ENCODE data around the gene GPATCH2L. TPM values are rescaled to one million over a fixed set of nuclear protein-coding genes. Genes with fewer than 3 reads are reported as not detected.

Gene GPATCH2L
- total RNA-seq, 1 experiment from 2014 or later, result 71.8 TPM

DNA sequence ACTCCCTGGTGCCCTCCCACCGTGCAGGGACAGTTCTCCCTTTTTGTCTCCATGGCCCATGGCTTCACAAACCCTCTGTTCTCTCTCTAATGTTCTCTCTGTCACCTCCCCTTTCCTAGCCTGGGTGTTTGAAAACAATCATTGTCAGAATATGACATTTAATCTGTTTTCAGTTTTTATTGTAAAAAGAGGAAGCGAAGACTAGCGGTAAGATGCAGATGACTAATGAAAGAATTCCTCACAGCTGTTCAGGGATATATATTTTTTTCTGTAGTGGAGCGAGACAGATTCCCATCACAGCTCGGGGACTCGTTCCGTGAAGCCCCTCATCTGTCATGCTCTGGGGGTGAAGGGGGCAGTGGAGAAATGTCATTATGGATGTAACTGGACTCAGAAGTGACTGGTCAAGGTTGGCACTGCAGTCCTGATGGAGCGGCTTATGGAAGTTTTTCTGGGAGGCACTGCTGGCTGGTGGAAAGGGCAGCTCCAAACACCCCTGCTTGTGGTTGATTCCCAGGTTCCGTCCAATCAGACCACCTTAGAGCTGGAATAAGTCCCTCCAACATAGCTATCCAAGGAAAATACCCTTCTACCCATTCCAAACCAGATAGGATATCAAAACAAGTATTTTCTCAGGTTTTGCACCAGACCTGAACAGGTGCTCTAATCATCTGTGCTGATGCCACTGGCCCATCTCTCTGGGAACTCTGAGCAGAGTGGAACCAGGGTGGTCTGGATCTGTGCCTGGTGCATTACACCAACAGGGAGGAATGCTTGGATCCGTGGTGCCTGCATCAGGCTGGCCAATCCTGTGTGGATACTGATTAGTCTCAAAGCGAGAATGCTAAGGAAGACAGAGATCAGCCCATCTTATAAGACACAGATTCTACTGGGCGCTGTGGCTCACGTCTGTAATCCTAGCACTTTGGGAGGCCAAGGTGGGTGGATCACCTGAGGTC is 84.7 kb downstream of the GPATCH2L start:
- H3K79me2 ChIP-seq (ENCODE audit: low read length), result no peaks in the 10 kb centered on the region
- no peaks in the 10 kb centered on the region for H3K36me3 ChIP-seq (ENCODE audit: insufficient read depth, low read length)
- H4K20me1 ChIP-seq (ENCODE audit: insufficient read depth, low read depth, low read length), result no peaks in the 10 kb centered on the region
- no peak overlapping the region for H3K9ac ChIP-seq (ENCODE audit: low read length)
- no peaks in the 10 kb centered on the region for H3K9me3 ChIP-seq (ENCODE audit: low read length)
- no peak overlapping the region for H3K27ac ChIP-seq (ENCODE audit: low read length)
- H3K27me3 ChIP-seq (ENCODE audit: low read length), result no peaks in the 10 kb centered on the region; the same call in 1 of the 2 replicates
- no peaks in the 10 kb centered on the region for H3K4me1 ChIP-seq (ENCODE audit: low read length)
- H3K4me2 ChIP-seq (ENCODE audit: low read depth, low read length, poor library complexity, severe bottlenecking), result no peak overlapping the region
- no peak for DNase-seq
- no peaks in the 10 kb centered on the region for H3K9me2 ChIP-seq (replicated peaks; ENCODE audit: insufficient read depth, low read length)
- no peak overlapping the region for H3K4me3 ChIP-seq (ENCODE audit: low read length)
- H2AFZ ChIP-seq (ENCODE audit: low read length), result no peak overlapping the region

DNA sequence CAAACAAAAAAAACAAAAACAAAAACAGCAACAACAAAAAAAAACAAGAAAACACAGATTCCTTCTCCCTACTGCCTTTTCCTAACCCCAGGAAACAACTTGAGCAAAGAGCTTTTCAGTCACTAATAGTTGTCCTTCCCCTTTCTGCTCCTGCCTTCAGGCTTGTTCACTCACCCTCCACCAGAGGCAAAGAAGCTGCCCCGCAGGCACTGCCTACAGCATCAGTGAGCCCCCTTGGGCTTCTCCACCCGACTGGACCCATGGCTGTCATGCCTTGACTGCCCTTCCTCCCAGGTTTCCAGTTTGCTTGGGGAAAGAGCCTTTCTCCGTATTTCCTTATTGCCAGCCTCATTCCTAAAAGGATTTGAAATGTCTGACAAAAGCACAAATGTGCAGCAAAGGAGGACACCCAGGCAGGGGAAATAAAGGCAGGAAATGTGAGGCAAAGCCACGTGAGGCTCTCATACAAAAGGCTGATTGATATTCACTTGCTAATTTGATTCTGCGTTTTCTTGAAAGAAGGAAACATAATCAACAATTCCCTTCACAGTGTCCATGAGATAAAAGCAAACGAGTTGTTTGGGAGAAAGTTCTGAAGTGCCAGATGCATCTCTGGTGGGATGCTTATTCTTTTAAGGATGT is 85.7 kb downstream of the GPATCH2L start:
- H2AFZ ChIP-seq (ENCODE audit: low read length), result no peak overlapping the region
- no peak overlapping the region for H3K9ac ChIP-seq (ENCODE audit: low read length)
- no peak overlapping the region for H3K4me2 ChIP-seq (ENCODE audit: low read depth, low read length, poor library complexity, severe bottlenecking)
- no peak overlapping the region for H3K4me3 ChIP-seq (ENCODE audit: low read length)
- no peaks in the 10 kb centered on the region for H3K4me1 ChIP-seq (ENCODE audit: low read length)
- no peaks in the 10 kb centered on the region; the same call in 1 of the 2 replicates for H3K27me3 ChIP-seq (ENCODE audit: low read length)
- no peaks in the 10 kb centered on the region for H4K20me1 ChIP-seq (ENCODE audit: insufficient read depth, low read depth, low read length)
- no peaks in the 10 kb centered on the region for H3K9me2 ChIP-seq (replicated peaks; ENCODE audit: insufficient read depth, low read length)
- DNase-seq, result no peak
- H3K36me3 ChIP-seq (ENCODE audit: insufficient read depth, low read length), result no peaks in the 10 kb centered on the region
- H3K27ac ChIP-seq (ENCODE audit: low read length), result no peak overlapping the region
- H3K79me2 ChIP-seq (ENCODE audit: low read length), result no peaks in the 10 kb centered on the region
- no peaks in the 10 kb centered on the region for H3K9me3 ChIP-seq (ENCODE audit: low read length)

DNA sequence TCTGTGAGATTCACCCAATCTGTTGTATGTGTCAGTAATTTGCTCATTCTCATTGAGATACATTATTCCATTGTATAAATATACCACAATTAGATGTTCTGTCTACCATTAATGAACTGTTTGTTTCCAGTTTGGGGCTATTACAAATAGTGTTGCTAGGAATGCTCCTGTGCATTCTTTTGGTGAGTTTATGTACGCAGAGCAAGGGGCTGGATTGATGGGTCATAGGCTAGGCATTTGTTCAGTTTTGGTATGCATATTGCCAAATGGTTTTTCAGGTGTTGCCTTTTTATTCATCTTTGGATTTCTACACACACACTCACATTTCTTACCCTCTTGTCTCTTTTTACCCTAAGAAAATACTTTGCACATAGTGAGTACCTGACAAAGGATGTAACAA is 93.4 kb downstream of the GPATCH2L start:
- H4K20me1 ChIP-seq (ENCODE audit: insufficient read depth, low read depth, low read length), result no peaks in the 10 kb centered on the region
- no peak overlapping the region for H3K9ac ChIP-seq (ENCODE audit: low read length)
- H3K27ac ChIP-seq (ENCODE audit: low read length), result no peak overlapping the region
- no peak overlapping the region for H2AFZ ChIP-seq (ENCODE audit: low read length)
- H3K4me1 ChIP-seq (ENCODE audit: low read length), result no peaks in the 10 kb centered on the region
- no peaks in the 10 kb centered on the region for H3K9me3 ChIP-seq (ENCODE audit: low read length)
- H3K4me3 ChIP-seq (ENCODE audit: low read length), result no peak overlapping the region
- H3K27me3 ChIP-seq (ENCODE audit: low read length), result no peaks in the 10 kb centered on the region
- no peaks in the 10 kb centered on the region for H3K79me2 ChIP-seq (ENCODE audit: low read length)
- H3K4me2 ChIP-seq (ENCODE audit: low read depth, low read length, poor library complexity, severe bottlenecking), result no peak overlapping the region
- H3K9me2 ChIP-seq (replicated peaks; ENCODE audit: insufficient read depth, low read length), result no peaks in the 10 kb centered on the region
- no peak for DNase-seq
- H3K36me3 ChIP-seq (ENCODE audit: insufficient read depth, low read length), result no peaks in the 10 kb centered on the region

DNA sequence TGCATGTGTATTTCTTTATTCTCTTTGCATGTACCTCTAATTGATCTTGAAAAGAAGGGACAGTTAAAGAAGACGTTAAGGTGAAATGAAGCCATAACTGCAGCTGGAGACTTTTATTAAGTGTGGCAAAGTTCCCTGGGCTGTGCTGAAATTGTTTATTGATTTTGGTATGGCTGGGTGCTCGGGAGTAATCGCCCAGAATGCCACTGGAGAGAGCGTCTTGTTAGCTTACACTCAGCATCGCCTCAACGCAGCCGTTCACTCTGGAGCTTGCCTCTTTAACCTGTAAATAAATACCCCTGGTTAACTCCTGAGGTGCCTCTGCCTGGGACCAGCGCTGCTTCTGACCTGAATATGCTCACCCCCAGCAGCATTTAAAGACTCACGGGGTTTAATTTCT is 98.6 kb downstream of the GPATCH2L start:
- Histone ChIP-seq H2AFZ (ENCODE audit: low read length) (no peak overlapping the region), H3K36me3 (ENCODE audit: insufficient read depth, low read length) (no peaks in the 10 kb centered on the region), H3K9ac (ENCODE audit: low read length) (no peak overlapping the region), H3K79me2 (ENCODE audit: low read length) (no peaks in the 10 kb centered on the region), H4K20me1 (ENCODE audit: insufficient read depth, low read depth, low read length) (no peaks in the 10 kb centered on the region), H3K4me1 (ENCODE audit: low read length) (no peaks in the 10 kb centered on the region), H3K4me2 (ENCODE audit: low read depth, low read length, poor library complexity, severe bottlenecking) (no peak overlapping the region), H3K9me3 (ENCODE audit: low read length) (no peaks in the 10 kb centered on the region), H3K9me2 (replicated peaks; ENCODE audit: insufficient read depth, low read length) (no peaks in the 10 kb centered on the region), H3K27ac (ENCODE audit: low read length) (no peak overlapping the region), H3K4me3 (ENCODE audit: low read length) (no peak overlapping the region), H3K27me3 (ENCODE audit: low read length) (no peaks in the 10 kb centered on the region)
- no peak for DNase-seq

DNA sequence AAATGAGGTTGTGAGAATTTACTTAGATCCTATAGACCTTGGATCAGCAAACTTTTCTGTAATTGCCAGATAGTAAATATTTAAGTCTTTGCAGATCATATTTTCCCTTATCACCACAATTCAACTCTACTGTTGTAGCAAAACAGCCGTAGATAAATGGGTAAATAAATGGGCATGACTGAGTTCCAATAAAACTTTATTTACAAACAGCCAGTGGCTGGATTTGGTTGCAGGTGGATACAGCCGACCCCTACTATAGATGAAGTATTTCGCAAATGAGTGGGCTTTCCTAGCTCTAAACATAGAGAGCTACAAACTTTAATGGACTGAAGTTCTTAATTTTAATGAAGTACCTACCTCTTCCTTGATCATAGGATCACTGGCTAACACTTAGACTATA is 100.7 kb downstream of the GPATCH2L start:
- no peaks in the 10 kb centered on the region for H3K9me2 ChIP-seq (replicated peaks; ENCODE audit: insufficient read depth, low read length)
- no peaks in the 10 kb centered on the region for H3K4me1 ChIP-seq (ENCODE audit: low read length)
- no peaks in the 10 kb centered on the region for H3K9me3 ChIP-seq (ENCODE audit: low read length)
- no peaks in the 10 kb centered on the region for H3K36me3 ChIP-seq (ENCODE audit: insufficient read depth, low read length)
- no peaks in the 10 kb centered on the region for H4K20me1 ChIP-seq (ENCODE audit: insufficient read depth, low read depth, low read length)
- H3K4me3 ChIP-seq (ENCODE audit: low read length), result no peak overlapping the region
- no peak for DNase-seq
- no peak overlapping the region for H3K4me2 ChIP-seq (ENCODE audit: low read depth, low read length, poor library complexity, severe bottlenecking)
- no peak overlapping the region for H2AFZ ChIP-seq (ENCODE audit: low read length)
- no peaks in the 10 kb centered on the region for H3K79me2 ChIP-seq (ENCODE audit: low read length)
- no peak overlapping the region for H3K9ac ChIP-seq (ENCODE audit: low read length)
- no peaks in the 10 kb centered on the region for H3K27me3 ChIP-seq (ENCODE audit: low read length)
- H3K27ac ChIP-seq (ENCODE audit: low read length), result no peak overlapping the region

DNA sequence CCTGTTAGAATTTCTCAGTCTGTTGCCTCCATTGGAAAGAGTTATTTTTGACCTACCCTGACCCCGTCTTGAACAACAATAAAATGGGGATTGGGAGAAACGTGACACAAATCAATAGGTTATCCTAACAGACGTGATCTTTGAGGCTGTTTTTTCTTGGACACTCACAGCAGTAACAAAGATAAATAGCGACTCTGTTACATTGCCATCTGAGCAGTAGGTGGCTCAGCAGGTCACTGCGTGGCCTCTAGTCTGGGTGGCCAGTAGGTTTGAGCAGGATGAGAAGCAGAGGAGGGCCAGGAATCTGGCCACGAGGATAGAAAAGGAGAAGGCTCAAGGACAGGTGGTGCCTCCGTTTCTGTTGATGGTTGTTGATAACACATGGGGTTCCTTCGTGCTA is 101.4 kb downstream of the GPATCH2L start:
- H3K4me1 ChIP-seq (ENCODE audit: low read length), result no peaks in the 10 kb centered on the region
- no peaks in the 10 kb centered on the region for H3K9me3 ChIP-seq (ENCODE audit: low read length)
- no peaks in the 10 kb centered on the region for H3K27me3 ChIP-seq (ENCODE audit: low read length)
- no peak for DNase-seq
- no peaks in the 10 kb centered on the region for H3K79me2 ChIP-seq (ENCODE audit: low read length)
- no peaks in the 10 kb centered on the region for H3K9me2 ChIP-seq (replicated peaks; ENCODE audit: insufficient read depth, low read length)
- no peak overlapping the region for H3K4me2 ChIP-seq (ENCODE audit: low read depth, low read length, poor library complexity, severe bottlenecking)
- H3K36me3 ChIP-seq (ENCODE audit: insufficient read depth, low read length), result no peaks in the 10 kb centered on the region
- no peak overlapping the region for H3K27ac ChIP-seq (ENCODE audit: low read length)
- H4K20me1 ChIP-seq (ENCODE audit: insufficient read depth, low read depth, low read length), result no peaks in the 10 kb centered on the region
- H2AFZ ChIP-seq (ENCODE audit: low read length), result no peak overlapping the region
- H3K4me3 ChIP-seq (ENCODE audit: low read length), result no peak overlapping the region
- H3K9ac ChIP-seq (ENCODE audit: low read length), result no peak overlapping the region

DNA sequence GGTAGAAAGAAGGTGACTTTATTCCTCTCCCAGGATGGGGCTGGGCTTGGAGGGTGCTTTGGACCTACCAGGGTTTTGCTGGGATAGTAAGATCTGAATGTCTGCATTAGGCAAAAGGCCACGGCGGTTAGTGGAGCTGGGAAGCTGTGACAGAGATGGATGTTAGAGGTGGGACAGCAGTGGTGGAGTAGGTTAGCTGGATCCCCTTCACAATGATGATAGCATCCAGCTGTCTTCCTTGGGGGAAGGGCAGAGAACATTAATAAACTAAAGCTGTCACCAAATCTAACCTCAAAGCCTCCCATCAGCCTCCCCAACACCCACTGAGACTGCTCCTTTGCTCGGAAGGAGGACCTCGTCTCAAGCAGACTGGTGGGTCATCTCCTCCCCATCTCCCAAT is 104.8 kb downstream of the GPATCH2L start:
- Histone ChIP-seq H3K79me2 (ENCODE audit: low read length) (no peaks in the 10 kb centered on the region), H3K4me1 (ENCODE audit: low read length) (no peaks in the 10 kb centered on the region), H3K4me2 (ENCODE audit: low read depth, low read length, poor library complexity, severe bottlenecking) (no peak overlapping the region), H3K9ac (ENCODE audit: low read length) (no peak overlapping the region), H2AFZ (ENCODE audit: low read length) (no peak overlapping the region), H3K4me3 (ENCODE audit: low read length) (no peak overlapping the region), H3K27me3 (ENCODE audit: low read length) (no peaks in the 10 kb centered on the region), H3K9me3 (ENCODE audit: low read length) (no peaks in the 10 kb centered on the region), H3K27ac (ENCODE audit: low read length) (no peak overlapping the region), H3K9me2 (replicated peaks; ENCODE audit: insufficient read depth, low read length) (no peaks in the 10 kb centered on the region), H4K20me1 (ENCODE audit: insufficient read depth, low read depth, low read length) (no peaks in the 10 kb centered on the region), H3K36me3 (ENCODE audit: insufficient read depth, low read length) (no peaks in the 10 kb centered on the region)
- no peak for DNase-seq

DNA sequence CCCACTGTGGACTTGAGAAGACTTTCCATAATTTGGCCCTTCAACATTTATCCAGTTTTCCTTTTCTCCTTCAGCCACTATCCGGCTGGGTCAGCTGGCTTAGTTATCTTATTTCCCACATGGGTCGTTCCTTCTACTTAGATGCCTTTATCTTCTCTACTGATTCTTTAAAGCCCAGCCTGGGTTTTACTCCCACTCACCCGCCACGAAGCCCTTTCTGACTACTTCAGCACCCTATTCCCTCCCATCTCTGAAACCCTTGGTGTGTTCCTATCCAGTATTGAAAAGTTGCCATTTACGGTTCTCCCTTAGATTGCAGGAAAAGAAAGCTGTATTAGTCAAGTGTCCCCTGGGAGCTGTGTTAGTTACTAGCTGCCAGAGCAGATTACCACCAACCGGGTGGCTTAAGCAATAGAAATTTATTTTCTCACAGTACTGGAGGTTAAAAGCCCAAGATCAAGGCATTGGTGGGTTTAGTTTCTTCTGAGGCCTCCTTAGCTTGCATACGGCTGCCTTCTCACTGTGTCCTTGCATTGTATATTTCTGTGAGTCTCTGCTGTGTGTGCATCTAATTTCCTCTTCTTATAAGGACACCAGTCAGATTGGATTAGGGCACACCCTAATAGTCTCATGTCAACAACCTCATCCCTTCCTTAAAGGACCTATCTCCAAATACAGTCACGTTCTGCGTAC is 105.5 kb downstream of the GPATCH2L start:
- Histone ChIP-seq H3K9ac (ENCODE audit: low read length) (no peak overlapping the region), H3K36me3 (ENCODE audit: insufficient read depth, low read length) (no peaks in the 10 kb centered on the region), H3K4me2 (ENCODE audit: low read depth, low read length, poor library complexity, severe bottlenecking) (no peak overlapping the region), H3K4me3 (ENCODE audit: low read length) (no peak overlapping the region), H4K20me1 (ENCODE audit: insufficient read depth, low read depth, low read length) (no peaks in the 10 kb centered on the region), H3K79me2 (ENCODE audit: low read length) (no peaks in the 10 kb centered on the region), H3K9me3 (ENCODE audit: low read length) (no peaks in the 10 kb centered on the region), H3K27ac (ENCODE audit: low read length) (no peak overlapping the region), H2AFZ (ENCODE audit: low read length) (no peak overlapping the region), H3K9me2 (replicated peaks; ENCODE audit: insufficient read depth, low read length) (no peaks in the 10 kb centered on the region), H3K27me3 (ENCODE audit: low read length) (no peaks in the 10 kb centered on the region), H3K4me1 (ENCODE audit: low read length) (no peaks in the 10 kb centered on the region)
- DNase-seq, result no peak
